ENCODE measurements around the gene CCDC102B.
"Not testable (repeated sequence)": the region's sequence is repeated elsewhere in the genome, so short reads cannot be mapped to it uniquely, and the experiment has no call there.

The CCDC102B gene

GRCh38 chr18:68984342-68984741 lies 186.5 kb downstream of the CCDC102B start:
- DNase-seq, result no peak

GRCh38 chr18:68985172-68985820 lies 187.4 kb downstream of the CCDC102B start:
- DNase-seq, result no peak

- no peak for DNase-seq
These were observed 193.4 kb downstream of the CCDC102B start for GRCh38 chr18:68991286-68991685.

- DNase-seq, result no peak
These were observed 195.0 kb downstream of the CCDC102B start for GRCh38 chr18:68992719-68993482.

GRCh38 chr18:68995675-68996074 lies 197.8 kb downstream of the CCDC102B start:
- no peak for DNase-seq

GRCh38 chr18:68997845-68998244 lies 200.0 kb downstream of the CCDC102B start:
- no peak for DNase-seq

GRCh38 chr18:69000366-69000765 lies 202.5 kb downstream of the CCDC102B start:
- DNase-seq, result no peak

GRCh38 chr18:69002233-69002632 lies 204.4 kb downstream of the CCDC102B start:
- no peak for DNase-seq

GRCh38 chr18:69006212-69006611 lies 208.3 kb downstream of the CCDC102B start:
- not testable (repeated sequence) for DNase-seq

- no peak for DNase-seq
These were observed 210.7 kb downstream of the CCDC102B start for GRCh38 chr18:69008538-69008937.

GRCh38 chr18:69021211-69021805 lies 223.4 kb downstream of the CCDC102B start:
- no peak for DNase-seq

- no peak for DNase-seq
These were observed 224.5 kb downstream of the CCDC102B start for GRCh38 chr18:69022426-69022825.

GRCh38 chr18:69031571-69031970 lies 233.7 kb downstream of the CCDC102B start:
- DNase-seq, result no peak

- no peak for DNase-seq
These were observed 234.1 kb downstream of the CCDC102B start for GRCh38 chr18:69032009-69032408.

- DNase-seq, result no peak
These were observed 237.9 kb downstream of the CCDC102B start for GRCh38 chr18:69035756-69036155.

- DNase-seq, result no peak
These were observed 246.3 kb downstream of the CCDC102B start for GRCh38 chr18:69044215-69044614.

GRCh38 chr18:69064063-69064462 lies 266.2 kb downstream of the CCDC102B start:
- no peak for DNase-seq

GRCh38 chr18:69067048-69067447 lies 269.2 kb downstream of the CCDC102B start:
- DNase-seq, result no peak

GRCh38 chr18:69071680-69072079 lies 273.8 kb downstream of the CCDC102B start:
- DNase-seq, result no peak

GRCh38 chr18:69081846-69082245 lies 284.0 kb downstream of the CCDC102B start:
- no peak for DNase-seq

GRCh38 chr18:69082499-69082898 lies 284.6 kb downstream of the CCDC102B start:
- no peak for DNase-seq

- DNase-seq, result no peak
These were observed 288.1 kb downstream of the CCDC102B start for GRCh38 chr18:69085951-69086350.

- no peak for DNase-seq
These were observed 291.1 kb downstream of the CCDC102B start for GRCh38 chr18:69088973-69089372.

GRCh38 chr18:69097349-69097748 lies 299.5 kb downstream of the CCDC102B start:
- no peak for DNase-seq

Measured in activated CD8-positive, alpha-beta memory T cell treated with anti-CD3 and anti-CD28 coated beads, Interleukin-2, amount 50 U/mL, for 4 hours (primary cell).